ENCODE results near the gene NUBP1. TPM values are rescaled to one million over a fixed set of nuclear protein-coding genes. Genes with fewer than 3 reads are reported as not detected.

The NUBP1 gene
- total RNA-seq, 1 experiment from 2014 or later: 34.3 TPM

DNA sequence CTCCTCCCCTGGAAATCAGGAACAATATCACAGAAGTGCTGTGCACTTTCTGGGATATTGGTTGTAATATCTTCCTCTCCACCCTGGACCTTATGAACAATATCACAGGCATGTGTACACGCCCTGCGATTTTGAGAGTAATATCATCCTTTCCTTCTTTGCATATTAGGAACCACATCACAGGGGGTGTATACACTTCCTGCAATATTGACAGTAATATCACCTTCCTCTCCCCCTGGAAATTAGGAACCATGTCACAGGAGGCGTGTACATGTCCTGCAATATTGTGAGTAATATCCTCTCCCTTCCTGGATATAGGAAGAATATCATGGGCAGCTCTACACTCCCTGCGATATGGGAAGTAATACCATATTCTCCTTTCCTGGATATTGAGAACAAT, 34.7 kb upstream of the NUBP1 start:
- H3F3A ChIP-seq (ENCODE audit: low read length, unreplicated experiment): no peaks in the 10 kb centered on the region
- no peaks in the 10 kb centered on the region for H3K9me3 ChIP-seq (ENCODE audit: low read length)
- H3K4me1 ChIP-seq (ENCODE audit: insufficient read depth, low read length): peaks cover 4% of the 10 kb centered on the region
- peak; percentile 80 for ATAC-seq
- intact Hi-C loops (cut with micrococcal nuclease): no loop called here
- CTCF ChIA-PET: no interaction called here
- peak; percentile 51 for DNase-seq
- no peaks in the 10 kb centered on the region for H3K79me2 ChIP-seq (ENCODE audit: low read length)
- POLR2A ChIA-PET (ENCODE audit: unreplicated experiment): no interaction called here
- H3K4me2 ChIP-seq (ENCODE audit: low read length): peak overlapping the region; percentile 66
- H3K27ac ChIP-seq (ENCODE audit: low read length): no peak overlapping the region
- H3K36me3 ChIP-seq (ENCODE audit: low read depth, low read length): no peaks in the 10 kb centered on the region
- no peak for TF ChIP-seq EZH2 (IDR thresholded peaks at IDR 0.05; ENCODE audit: low read length, unreplicated experiment)
- TF ChIP-seq EZH2phosphoT487 (IDR thresholded peaks at IDR 0.05; ENCODE audit: borderline replicate concordance, low read length): no peak
- TF ChIP-seq, protein P1, sequence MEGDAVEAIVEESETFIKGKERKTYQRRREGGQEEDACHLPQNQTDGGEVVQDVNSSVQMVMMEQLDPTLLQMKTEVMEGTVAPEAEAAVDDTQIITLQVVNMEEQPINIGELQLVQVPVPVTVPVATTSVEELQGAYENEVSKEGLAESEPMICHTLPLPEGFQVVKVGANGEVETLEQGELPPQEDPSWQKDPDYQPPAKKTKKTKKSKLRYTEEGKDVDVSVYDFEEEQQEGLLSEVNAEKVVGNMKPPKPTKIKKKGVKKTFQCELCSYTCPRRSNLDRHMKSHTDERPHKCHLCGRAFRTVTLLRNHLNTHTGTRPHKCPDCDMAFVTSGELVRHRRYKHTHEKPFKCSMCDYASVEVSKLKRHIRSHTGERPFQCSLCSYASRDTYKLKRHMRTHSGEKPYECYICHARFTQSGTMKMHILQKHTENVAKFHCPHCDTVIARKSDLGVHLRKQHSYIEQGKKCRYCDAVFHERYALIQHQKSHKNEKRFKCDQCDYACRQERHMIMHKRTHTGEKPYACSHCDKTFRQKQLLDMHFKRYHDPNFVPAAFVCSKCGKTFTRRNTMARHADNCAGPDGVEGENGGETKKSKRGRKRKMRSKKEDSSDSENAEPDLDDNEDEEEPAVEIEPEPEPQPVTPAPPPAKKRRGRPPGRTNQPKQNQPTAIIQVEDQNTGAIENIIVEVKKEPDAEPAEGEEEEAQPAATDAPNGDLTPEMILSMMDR (conservative IDR thresholded peaks at IDR 0.05; ENCODE audit: low read depth, low read length): no peak
- H3K9me2 ChIP-seq (replicated peaks; ENCODE audit: low read length): no peaks in the 10 kb centered on the region
- peak overlapping the region; percentile 33; the same call in 1 of the 2 replicates for H3K4me3 ChIP-seq (ENCODE audit: low read length)
- H2AFZ ChIP-seq (ENCODE audit: low read length): peak overlapping the region; percentile 43
- no peaks in the 10 kb centered on the region for H3K27me3 ChIP-seq (ENCODE audit: low read length)
- H3K9ac ChIP-seq (ENCODE audit: low read length): no peak overlapping the region
- BruUV-seq (replicated peaks): no TSS peak
- no peaks in the 10 kb centered on the region for H4K20me1 ChIP-seq (ENCODE audit: low read length)

DNA sequence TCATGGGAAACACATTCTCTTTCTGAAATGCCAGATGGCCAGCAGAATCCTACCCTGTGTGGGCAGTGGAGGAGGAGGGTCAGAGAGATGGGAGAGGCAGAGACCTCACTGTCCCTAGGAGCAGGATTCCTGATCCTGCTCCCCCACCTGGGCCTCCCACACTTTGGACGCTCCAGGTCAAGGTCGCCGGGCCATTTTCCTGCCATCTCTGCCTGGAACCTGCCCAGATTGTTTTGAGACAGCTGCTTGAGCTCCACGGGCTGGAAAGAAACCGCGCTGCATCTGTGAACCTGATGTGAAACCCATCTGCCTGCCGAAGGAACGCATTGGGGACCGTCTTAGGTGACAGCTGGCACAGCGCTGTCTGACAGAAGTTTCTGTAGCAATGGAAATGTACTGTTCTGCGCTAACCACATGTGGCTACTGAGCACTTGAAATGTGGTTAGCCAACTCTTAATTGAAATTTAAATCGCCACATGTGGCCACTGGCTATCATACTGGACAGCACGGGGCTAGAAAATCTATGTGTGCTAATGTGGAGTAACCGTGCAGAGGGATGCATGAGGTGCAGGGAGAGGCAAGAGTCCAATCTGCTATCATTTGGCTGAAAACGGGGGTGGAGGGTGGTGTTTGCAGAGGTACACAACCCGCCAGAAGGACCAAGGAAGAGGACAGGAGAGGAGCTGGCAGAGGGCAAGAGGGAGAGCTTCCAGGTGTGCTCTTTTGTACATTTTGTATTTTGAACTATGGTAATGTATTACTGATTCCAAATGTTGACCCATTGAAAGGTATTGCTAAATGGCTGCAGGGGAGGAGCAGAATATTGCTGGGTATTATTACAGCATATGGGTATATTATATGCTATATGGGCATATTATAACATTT, 15.4 kb upstream of the NUBP1 start:
- POLR2A ChIA-PET (ENCODE audit: unreplicated experiment): no interaction called here

More for the DNA sequence above, 15.4 kb upstream of the NUBP1 start:
- H3K9me2 ChIP-seq (replicated peaks; ENCODE audit: low read length): no peaks in the 10 kb centered on the region
- TF ChIP-seq EZH2phosphoT487 (IDR thresholded peaks at IDR 0.05; ENCODE audit: borderline replicate concordance, low read length) (no peak), EZH2 (IDR thresholded peaks at IDR 0.05; ENCODE audit: low read length, unreplicated experiment) (no peak)
- TF ChIP-seq, protein P1 (conservative IDR thresholded peaks at IDR 0.05; ENCODE audit: low read depth, low read length): no peak
- H3K4me3 ChIP-seq (ENCODE audit: low read length): no peak overlapping the region
- H3K36me3 ChIP-seq (ENCODE audit: low read depth, low read length): no peaks in the 10 kb centered on the region
- CTCF ChIA-PET: no interaction called here
- H3K4me1 ChIP-seq (ENCODE audit: insufficient read depth, low read length): peaks cover 7% of the 10 kb centered on the region
- no peaks in the 10 kb centered on the region for H4K20me1 ChIP-seq (ENCODE audit: low read length)
- H3F3A ChIP-seq (ENCODE audit: low read length, unreplicated experiment): no peaks in the 10 kb centered on the region
- no peaks in the 10 kb centered on the region for H3K9me3 ChIP-seq (ENCODE audit: low read length)
- H3K4me2 ChIP-seq (ENCODE audit: low read length): no peak overlapping the region
- H3K9ac ChIP-seq (ENCODE audit: low read length): no peak overlapping the region
- H3K27me3 ChIP-seq (ENCODE audit: low read length): no peaks in the 10 kb centered on the region
- intact Hi-C loops (cut with micrococcal nuclease): no loop called here
- BruUV-seq (replicated peaks): no TSS peak
- no peak overlapping the region for H2AFZ ChIP-seq (ENCODE audit: low read length)
- ATAC-seq (no peak), DNase-seq (no peak)
- H3K79me2 ChIP-seq (ENCODE audit: low read length): no peaks in the 10 kb centered on the region
- H3K27ac ChIP-seq (ENCODE audit: low read length): no peak overlapping the region

Data from PC-3 (cell line).